ENCODE results near the gene NFIA.

DNA sequence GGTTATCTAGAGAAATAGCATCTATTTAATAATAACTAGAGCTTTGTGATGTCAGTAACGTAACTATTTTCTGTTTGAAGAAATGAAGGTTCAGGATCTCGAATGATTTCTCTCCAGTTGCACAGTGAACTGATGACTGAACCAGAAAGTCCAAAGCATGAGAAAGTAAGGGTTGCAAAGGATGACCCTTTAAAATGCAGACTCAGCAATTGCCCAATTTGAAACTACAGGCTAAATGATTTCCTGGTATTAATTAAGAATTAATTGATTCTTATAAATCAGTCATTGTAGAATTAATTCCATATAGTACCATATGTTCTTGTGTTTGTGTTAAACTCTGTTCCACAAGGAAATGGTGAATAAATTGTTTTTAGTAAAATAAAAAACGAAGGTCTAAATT is 318.6 kb downstream of the NFIA start:
- no peak for TF ChIP-seq CTCF (optimal IDR thresholded peaks at IDR 0.05 in 1 of 3, IDR thresholded peaks at IDR 0.05 in 1 of 3, conservative IDR thresholded peaks at IDR 0.05 in 1 of 3; ENCODE audit: extremely low read depth in 1 of 3, insufficient read depth in 2 of 3, low read length in 3 of 3)
- TF ChIP-seq EZH2 (IDR thresholded peaks at IDR 0.05; ENCODE audit: low read length): no peak
